Measurements from ENCODE around the gene KCNE3.

Gene KCNE3

DNA sequence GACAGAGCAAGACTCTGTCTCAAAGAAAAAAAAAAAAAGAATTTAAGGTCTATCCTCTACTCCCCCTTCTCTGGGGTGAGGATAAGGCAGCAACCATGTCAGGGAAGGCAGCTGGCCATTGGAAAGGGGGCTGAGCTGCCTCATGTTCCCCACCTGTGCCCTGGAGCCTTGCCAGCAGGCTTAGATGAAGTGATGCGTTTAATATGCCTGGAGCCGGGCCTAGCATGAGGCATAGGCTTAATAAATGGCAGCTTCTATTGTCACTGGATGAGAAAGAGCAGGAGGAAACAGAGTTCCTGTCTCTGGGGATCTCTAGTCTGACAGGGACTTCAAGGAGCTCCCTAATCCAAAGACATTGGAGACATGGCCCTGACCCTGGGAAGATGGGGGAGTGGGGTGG lies 3.2 kb upstream of the KCNE3 start:
- H3K27me3 ChIP-seq (ENCODE audit: insufficient read depth, low read depth, severe bottlenecking): no peaks in the 10 kb centered on the region
- DNase-seq: no peak
- TF ChIP-seq, protein P1, sequence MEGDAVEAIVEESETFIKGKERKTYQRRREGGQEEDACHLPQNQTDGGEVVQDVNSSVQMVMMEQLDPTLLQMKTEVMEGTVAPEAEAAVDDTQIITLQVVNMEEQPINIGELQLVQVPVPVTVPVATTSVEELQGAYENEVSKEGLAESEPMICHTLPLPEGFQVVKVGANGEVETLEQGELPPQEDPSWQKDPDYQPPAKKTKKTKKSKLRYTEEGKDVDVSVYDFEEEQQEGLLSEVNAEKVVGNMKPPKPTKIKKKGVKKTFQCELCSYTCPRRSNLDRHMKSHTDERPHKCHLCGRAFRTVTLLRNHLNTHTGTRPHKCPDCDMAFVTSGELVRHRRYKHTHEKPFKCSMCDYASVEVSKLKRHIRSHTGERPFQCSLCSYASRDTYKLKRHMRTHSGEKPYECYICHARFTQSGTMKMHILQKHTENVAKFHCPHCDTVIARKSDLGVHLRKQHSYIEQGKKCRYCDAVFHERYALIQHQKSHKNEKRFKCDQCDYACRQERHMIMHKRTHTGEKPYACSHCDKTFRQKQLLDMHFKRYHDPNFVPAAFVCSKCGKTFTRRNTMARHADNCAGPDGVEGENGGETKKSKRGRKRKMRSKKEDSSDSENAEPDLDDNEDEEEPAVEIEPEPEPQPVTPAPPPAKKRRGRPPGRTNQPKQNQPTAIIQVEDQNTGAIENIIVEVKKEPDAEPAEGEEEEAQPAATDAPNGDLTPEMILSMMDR (IDR thresholded peaks at IDR 0.05; ENCODE audit: low read depth, low read length): no peak
- H3K9me3 ChIP-seq (ENCODE audit: severe bottlenecking): no peaks in the 10 kb centered on the region
- no peak overlapping the region for H3K4me3 ChIP-seq (ENCODE audit: low read depth, low read length)
- no peaks in the 10 kb centered on the region for H3K36me3 ChIP-seq
- H3K27ac ChIP-seq: no peak overlapping the region

DNA sequence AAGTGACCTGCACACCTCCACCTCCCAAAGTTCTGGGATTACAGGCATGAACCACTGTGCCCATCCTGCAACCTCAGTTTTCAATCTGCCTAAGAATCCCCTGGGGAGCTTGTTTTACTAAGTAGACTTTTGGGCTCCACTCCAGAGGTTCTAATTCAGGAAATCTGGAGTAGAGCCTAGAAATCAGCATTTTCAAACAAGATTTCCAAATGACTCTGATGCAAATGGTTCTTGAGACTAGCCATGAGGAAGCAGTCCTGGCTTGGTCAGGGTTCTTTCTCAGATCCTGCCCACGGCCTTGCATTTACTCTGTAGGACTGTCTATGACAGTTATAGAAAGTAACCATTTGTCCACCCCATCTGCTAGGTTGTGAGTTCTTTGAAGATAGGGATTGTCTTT lies 1.6 kb upstream of the KCNE3 start:
- TF ChIP-seq, protein P1 (IDR thresholded peaks at IDR 0.05; ENCODE audit: low read depth, low read length): no peak
- no peaks in the 10 kb centered on the region for H3K9me3 ChIP-seq (ENCODE audit: severe bottlenecking)
- H3K27ac ChIP-seq: no peak overlapping the region
- no peak overlapping the region for H3K4me3 ChIP-seq (ENCODE audit: low read depth, low read length)
- H3K36me3 ChIP-seq: no peaks in the 10 kb centered on the region
- no peaks in the 10 kb centered on the region for H3K27me3 ChIP-seq (ENCODE audit: insufficient read depth, low read depth, severe bottlenecking)
- no peak for DNase-seq

DNA sequence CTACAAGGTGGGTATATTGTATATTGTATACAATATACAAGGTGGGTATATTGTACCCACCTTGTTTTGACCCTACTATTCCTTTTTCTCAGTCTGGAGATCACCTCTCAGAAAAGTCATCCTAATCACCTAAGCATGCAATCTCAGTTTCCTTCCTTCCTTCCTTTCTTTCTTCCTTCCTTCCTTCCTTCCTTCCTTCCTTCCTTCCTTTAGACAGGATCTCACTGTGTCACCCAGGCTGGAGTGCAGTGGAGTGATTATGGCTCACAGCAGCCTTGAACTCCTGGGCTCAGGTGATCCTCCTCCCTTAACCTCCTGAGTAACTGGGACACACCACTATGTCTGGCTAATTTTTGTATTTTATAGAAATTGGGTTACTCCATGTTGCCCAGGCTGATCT lies 1.2 kb upstream of the KCNE3 start:
- TF ChIP-seq, protein P1 (IDR thresholded peaks at IDR 0.05; ENCODE audit: low read depth, low read length): no peak
- Histone ChIP-seq H3K36me3 (no peaks in the 10 kb centered on the region), H3K9me3 (ENCODE audit: severe bottlenecking) (no peaks in the 10 kb centered on the region), H3K4me3 (ENCODE audit: low read depth, low read length) (no peak overlapping the region), H3K27ac (no peak overlapping the region), H3K27me3 (ENCODE audit: insufficient read depth, low read depth, severe bottlenecking) (no peaks in the 10 kb centered on the region)
- DNase-seq: no peak

DNA sequence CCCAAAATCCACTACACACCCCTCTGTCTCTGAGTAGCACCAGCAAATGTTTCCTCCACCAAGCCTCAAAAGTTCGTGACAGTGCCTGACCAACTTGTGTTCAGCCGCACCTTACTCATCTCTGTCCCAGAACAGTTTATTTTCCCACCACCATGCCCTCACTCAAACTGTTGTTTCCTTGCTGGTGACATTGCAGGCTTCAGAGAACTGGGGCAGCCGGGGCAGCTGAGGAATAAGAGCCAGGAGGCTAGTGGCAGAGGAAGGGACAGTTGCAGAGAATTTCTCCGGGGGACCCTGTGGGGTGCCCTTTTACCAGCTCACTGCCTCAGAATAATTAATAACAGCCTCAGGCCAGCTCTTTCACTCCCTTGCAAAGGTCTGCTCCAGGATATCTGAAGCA lies 709 bp upstream of the KCNE3 start:
- H3K4me3 ChIP-seq (ENCODE audit: low read depth, low read length): no peak overlapping the region
- TF ChIP-seq, protein P1 (IDR thresholded peaks at IDR 0.05; ENCODE audit: low read depth, low read length): no peak
- no peak overlapping the region for H3K27ac ChIP-seq
- no peaks in the 10 kb centered on the region for H3K36me3 ChIP-seq
- H3K27me3 ChIP-seq (ENCODE audit: insufficient read depth, low read depth, severe bottlenecking): no peaks in the 10 kb centered on the region
- DNase-seq: no peak
- no peaks in the 10 kb centered on the region for H3K9me3 ChIP-seq (ENCODE audit: severe bottlenecking)

DNA sequence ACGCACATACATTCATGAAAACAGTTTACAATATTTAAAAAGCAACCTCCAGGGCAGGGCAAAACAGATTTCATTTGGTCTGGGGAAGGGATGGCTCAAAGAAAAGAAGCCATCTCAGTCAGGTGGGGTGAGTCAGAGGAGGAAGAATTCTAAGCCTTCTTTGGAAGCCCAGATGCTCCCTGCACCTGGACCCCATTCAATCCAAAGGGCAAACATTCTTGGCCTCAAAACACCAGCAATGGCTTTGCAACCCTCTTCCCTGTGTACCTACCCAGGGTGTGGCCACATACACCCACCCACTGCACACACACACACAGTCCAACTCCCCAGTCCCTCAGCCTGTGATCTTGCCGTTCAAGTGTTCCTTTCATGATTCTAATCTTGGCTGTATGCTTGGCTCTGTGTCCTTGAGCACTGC lies 2.0 kb downstream of the KCNE3 start:
- DNase-seq: no peak
- no peaks in the 10 kb centered on the region for H3K9me3 ChIP-seq (ENCODE audit: severe bottlenecking)
- H3K36me3 ChIP-seq: no peaks in the 10 kb centered on the region
- TF ChIP-seq, protein P1 (IDR thresholded peaks at IDR 0.05; ENCODE audit: low read depth, low read length): no peak
- H3K27me3 ChIP-seq (ENCODE audit: insufficient read depth, low read depth, severe bottlenecking): no peaks in the 10 kb centered on the region
- H3K27ac ChIP-seq: no peak overlapping the region
- no peak overlapping the region for H3K4me3 ChIP-seq (ENCODE audit: low read depth, low read length)

DNA sequence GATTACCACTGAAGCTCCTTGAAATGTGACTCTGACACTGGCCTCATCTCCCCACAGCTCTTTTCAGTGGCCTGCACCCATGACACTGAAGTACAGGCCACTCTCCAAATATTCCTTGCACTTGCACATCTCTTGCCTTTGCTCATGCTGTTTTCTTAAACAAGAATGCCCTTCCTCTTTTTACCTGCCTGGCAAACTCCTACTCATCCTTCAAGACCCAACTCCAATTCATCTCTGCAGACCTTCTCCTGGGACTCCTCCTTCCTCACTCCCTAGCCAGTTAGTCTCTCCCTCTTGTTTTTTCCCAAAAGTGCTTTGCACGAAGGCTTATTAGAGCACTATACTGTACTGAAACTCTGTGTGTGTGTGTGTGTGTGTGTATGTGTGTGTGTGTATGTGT lies 2.6 kb downstream of the KCNE3 start:
- Histone ChIP-seq H3K36me3 (no peaks in the 10 kb centered on the region), H3K27ac (no peak overlapping the region), H3K27me3 (ENCODE audit: insufficient read depth, low read depth, severe bottlenecking) (no peaks in the 10 kb centered on the region), H3K4me3 (ENCODE audit: low read depth, low read length) (no peak overlapping the region), H3K9me3 (ENCODE audit: severe bottlenecking) (no peaks in the 10 kb centered on the region)
- no peak for DNase-seq
- TF ChIP-seq, protein P1 (IDR thresholded peaks at IDR 0.05; ENCODE audit: low read depth, low read length): no peak

Data from WERI-Rb-1 (cell line).